Forelimb muscle (tissue), 1 donor: ENCODE data around the gene PARS2. TPM values are rescaled to one million over a fixed set of nuclear protein-coding genes. Genes with fewer than 3 reads are reported as not detected.

Experiments used
- DNase-seq: peaks from one replicate; pipeline ENCODE4 v3.0.0-alpha.2; 2013; ENCODE audit warnings: low read depth
- polyA plus RNA-seq: library from polyadenylated mRNA; unstranded; fragments of 120-200 nt; gene quantifications from one replicate; pipeline ENCODE4 v1.2.1, GENCODE V29; 2013; ENCODE audit not compliant: insufficient read length

PARS2 gene
- 3.8 TPM for polyA plus RNA-seq

DNA sequence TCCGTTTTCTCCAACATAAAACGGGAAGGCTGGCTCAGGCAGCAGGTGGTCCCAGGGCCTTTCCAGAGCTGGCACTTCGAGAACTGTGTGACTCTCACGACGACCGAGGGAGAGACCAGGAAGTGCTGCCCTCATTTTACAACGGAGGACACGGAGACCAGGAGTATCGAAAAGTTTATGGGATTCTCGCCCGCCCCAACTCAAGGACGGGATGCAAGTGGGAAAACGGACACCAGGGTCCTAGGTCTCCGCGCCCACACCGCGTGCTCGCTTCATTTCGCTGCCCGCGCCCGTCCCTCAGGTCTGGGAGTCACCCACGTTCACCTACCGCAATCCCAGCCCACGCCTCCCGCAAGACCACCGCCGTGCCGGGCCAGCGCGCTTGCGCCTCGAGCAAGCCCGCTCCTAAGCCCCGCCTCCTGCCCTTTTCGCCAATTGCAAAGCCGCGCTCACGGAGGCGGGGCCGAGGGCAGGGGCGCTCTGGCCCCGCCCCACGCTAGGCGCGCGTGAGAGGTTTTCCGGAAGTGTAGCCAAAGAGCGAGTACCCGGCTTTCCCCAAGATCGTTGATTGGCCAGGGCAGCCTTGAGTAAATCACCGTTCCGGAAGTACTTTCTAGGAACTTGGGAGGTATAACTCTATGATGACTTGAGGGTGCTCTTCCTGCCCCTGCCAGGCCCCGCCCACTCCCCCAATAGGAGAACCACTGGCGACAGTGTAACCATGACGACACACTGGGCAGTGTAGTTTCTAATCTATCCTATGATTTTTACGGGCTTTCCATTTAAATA is at the start of gene PARS2:
TSS of gene PARS2 (minus strand) at position 391 of the 789 bp plus-strand sequence. CDS start 5,362 bp downstream, outside the sequence.
- peak; percentile 99 for DNase-seq

DNA sequence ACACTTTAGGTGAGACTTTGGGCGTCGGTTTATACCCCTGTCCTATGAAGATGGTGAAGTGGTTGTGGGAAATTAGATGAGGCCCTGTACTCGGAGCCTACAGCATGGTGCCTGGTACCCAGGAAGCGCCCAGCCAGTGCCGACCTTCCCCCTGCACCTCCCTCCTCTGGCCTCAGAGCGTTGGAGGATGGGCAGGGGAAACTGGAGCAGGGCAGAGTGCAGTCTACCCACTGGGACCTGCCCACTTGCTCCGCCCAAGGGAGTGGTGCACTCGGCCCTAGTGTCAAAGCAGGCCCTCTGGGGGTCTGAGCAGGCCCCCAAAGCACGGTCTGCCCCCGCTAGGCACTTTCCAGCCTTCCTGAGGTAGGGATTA is 49.8 kb upstream of the PARS2 start:
- no peak for DNase-seq

DNA sequence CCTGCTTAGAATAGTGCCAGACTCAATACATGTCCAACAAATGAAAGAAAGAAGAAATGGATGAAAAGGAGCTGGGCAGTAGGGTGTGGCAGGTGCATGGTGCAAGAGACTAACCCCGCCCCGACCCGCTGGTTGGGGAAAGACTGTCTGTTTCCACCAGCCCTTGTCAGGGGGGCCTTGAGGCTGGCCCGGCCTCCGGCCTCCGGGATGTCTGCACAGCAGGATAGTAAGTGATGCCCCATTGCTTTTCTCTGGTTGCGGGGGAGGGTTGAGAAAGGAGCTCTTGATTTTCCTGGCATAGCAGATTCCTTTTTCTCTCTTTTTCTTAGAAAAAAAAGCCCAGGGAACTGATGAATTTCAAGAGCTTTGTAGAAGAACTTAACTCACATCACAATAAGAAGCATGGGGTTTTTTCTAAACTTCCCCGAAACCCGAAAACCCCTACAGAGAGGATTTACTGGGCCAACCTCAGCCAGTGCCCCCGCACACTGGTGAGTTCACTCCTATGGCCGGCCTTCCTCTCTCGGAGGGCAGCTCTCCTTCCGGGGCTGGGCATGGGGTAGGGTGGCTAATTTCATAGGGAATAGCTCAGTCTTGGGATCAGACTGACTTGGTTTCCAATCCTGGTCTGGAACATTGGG is 49.3 kb upstream of the PARS2 start:
- DNase-seq: no peak

DNA sequence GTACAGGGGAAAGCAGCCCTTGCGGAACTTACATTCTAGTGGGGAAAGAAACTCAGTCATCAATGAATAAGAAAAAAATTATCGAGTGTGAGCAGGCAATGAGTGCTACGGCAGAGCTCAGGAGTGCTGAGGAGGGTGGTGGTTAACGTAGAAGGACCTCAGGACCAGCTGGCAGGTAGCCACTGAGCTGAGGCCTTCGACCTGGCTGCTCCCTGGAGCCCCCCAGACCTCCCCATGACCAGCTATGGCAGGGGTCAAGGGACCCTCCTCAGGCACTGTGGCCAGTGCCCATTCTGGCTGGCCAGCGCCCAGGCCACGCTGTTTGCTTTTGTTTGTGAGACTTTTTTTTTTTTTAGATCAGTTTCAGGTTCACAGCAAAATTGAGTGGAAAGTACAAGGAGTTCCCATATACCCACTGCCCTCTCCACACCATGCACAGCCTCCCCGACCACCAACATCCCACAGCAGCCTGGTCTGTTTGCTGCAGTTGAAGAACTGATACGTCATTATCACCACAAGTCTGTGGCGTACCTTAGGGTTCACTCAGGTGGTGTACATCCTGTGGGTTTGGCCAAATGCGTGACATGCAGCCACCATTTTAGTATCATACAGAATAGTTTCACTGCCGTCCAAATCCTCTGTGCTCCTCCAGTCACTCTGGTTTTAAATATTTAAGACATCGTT is 48.6 kb upstream of the PARS2 start:
- no peak for DNase-seq

DNA sequence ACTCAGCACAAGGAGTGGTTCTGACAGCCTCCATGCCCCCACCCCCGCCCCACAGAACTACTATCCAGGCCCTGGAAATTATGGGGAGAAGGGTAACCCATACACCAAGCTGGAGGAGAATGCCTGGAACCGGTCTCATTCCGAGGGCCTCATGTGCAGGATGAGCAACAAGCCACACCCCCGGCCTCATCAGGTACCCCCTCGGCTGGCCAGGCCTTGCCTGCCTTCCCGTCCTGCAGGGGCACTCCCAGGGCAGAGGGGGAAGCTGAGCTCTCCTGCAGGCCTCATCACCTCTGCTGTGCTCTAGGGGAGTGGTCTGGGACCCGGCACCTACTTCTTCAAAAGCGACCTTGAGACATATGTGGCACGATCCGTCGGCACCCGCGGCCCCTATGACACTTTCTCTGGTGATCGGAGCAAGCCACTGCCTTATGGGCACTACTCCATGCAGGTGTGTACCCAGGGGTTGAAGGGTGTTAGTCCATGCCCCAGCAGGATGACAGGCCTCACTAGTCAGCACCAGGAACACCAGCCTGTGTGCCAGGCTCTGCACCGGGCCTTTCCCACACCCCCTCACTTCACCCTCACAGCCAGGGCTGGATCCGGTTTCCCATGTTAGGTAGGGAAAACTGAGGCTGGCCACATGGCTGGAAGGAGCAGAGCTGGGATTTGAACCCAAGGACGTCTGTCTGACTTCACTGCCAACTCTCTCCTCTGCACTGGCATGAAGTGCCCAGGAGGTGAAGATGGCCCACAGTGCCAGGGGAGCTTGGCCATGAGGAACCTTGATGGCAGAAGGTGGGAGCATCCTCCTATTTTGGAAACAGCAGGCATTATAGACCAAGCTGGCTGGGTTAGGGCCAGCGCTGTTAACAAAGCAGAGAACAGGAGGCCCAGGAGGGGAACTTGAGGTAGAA is 47.7 kb upstream of the PARS2 start:
- no peak for DNase-seq

DNA sequence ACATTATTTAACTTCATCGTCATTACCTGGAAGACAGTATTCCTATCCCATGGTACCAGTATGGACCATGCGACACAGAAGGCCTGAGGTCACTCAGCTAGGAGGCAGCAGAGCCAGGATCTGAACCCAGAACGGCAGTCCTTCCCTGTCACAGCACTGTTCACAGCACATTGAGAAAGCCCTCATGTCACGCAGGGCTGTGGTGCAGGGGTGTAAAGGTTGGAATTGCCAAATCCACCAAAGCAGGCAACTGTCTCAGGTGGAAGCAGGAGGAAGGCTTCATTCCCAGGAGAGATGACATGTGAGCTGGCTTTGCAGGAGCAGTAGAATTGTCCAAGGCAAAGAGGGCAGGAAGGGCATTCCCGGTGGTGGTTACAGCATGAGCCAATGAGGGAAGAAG is 46.7 kb upstream of the PARS2 start:
- no peak for DNase-seq

DNA sequence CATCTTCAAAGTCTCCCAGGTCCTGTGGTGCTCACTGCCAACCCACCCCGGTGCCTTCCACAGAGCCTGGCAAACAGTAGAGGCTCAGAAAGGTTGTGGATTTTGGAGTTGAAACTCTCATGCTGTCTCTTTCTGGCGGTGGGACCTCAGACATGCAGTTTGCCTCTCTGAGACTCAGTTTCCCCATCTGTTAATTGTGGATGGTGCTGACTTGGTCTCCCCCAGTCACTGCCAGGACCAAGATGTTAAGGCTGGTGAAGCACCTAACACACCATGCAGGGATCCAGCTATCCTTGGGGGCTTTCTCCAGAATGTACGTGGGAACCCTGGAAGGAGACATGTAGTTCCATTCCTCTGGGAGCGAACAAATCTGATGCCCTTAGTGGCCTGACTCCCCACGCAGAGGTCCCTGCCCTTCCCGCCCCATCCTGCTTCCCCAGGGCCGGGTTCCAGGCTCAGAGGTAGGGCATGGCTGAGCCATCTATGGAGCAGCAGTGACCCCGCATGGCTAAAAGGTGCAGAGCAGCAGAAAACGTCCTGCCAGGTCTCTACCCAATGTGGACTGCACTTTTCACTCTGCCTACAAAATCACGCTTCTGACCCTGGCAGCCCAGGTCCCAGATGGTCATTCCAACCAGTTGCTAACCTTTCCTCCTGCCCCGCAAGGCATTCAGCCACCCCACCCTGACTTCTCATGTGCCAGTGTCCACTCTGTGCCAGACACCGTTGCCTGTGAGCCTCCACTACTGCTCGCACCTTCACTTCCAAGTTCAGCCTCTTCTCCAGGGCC is 46.0 kb upstream of the PARS2 start:
- no peak for DNase-seq

DNA sequence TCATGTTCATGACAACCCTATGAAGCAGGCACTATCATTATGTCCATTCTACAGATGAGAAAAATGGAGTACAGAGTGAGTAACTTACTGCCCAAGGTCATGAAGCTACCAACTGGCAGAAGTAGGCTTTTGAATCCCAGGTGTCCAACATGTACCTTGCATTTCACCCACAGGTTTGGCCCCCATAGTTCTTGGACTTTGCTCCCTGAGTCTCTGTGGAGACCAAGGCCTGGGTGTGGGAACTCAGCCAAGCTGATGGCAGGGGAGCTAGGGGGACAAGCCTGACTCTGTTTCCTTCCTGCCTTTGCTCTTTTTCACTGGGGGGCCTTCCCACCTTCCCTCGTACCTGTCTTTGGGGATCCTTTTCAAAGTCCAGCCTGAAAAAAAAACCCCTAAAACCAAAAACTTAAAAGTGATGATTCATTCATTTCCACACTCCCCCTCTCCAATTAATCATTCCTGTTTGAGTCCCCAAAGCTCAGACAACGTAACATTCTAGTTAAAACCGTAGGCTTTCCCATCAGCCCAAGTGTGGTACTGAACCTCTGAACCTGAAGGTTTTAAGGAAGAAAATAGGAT is 45.3 kb upstream of the PARS2 start:
- DNase-seq: no peak

DNA sequence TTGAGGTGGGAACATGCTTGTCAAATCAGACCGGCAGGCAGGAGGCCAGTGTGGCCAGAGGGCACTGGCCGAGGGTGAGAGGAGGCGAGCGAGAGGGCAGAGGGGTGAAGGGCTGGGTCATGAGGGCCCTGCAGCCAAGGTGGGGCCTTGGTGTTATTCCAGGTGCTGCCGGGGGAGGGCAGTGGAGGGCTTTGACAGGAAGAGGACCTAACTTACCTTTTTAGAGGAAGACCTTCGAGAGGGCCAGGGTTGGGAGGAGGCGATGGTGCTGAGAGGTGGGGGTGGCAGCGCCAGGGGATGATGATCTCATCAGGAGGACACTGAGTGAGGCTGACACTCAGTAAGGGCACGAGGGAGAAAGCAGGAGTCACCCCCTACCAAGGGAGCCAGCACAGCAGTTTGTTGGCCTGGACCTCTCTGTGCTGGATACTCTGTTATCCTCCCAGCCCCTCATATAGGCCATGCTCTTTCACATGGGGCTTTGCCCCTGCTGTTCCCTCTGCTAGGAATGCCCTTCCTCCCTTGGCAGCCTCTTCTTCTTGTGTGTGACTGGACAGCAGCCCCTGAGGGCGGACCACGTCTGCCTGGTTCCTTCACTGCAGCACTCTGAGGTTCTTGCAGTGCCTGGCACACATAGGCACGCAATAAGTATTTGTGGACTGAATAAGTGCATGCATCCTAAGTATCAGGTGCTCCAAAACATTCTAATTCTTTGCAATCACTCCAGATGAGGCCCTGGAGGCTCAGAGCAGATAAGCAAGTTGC is 44.3 kb upstream of the PARS2 start:
- DNase-seq: no peak

DNA sequence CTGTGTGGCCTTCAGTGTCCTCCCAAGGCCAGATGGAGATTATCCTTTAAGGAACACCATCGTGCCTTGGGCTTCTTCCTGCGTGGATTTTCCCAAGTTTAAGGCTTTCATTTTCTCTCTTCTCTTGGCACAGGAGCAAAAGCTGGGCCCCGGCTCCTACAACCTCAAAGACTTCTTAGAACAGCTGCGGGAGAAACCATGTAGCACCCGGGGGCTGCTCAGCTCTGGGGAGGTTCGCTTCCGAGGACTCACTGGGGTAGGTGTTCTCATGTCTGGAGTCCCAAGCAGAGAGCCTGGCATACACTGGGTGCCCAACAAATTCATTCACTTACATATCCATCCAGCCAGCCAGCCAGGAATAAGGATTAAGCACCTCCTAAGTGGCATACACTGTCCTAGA is 43.4 kb upstream of the PARS2 start:
- DNase-seq: no peak

DNA sequence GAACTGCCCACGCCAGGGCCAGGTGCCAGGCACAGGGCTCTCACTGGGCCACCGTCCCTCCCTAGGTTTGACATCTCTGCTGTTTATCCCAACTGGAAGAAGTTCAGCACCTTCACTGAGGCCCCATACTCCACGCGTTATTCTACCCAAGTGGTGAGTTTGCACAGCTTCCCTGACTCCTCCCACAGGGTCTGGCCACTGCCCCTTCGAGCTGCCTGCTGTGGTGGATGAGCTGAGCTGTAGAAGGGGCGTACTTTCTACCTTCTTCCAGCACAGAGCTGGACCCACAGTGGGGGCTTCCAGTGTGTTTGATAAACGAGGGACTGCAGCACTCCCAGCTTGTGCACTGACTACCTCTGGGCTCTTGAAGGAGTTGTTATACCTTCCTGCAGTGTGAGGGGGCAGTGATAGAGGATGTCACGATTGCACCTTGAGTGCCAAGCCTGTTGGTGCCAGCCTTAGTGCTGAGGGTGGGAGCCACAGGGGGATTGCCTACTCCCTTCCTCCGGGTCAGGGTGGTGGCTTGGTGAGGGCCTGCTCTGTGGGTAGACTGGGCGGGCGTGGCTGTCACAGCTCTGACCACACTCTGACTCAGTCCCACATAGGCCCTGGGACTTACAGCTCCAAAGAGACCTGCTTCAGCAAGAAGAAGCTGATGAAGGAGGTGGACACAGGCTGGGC is 42.7 kb upstream of the PARS2 start:
- no peak for DNase-seq

DNA sequence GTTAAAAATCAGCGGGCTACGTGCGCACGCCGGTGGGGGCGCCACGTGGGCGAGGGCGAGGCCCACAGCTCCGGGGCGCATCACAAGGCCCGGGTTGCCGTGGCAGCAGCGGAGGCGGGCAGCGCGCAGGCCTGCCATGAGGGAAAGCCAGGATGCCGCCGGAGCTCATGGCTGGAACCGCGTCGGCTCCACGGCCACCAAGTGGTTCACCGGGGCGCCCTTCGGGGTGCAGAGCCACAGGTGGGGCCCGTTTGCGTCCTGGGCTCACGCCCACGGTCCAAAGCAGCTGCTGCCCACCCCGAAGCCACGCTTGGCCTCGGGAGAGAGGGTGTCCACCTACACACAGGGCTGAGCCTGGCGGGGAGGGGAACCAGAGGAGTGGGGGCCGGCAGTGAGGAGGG is 41.7 kb upstream of the PARS2 start:
- no peak for DNase-seq

DNA sequence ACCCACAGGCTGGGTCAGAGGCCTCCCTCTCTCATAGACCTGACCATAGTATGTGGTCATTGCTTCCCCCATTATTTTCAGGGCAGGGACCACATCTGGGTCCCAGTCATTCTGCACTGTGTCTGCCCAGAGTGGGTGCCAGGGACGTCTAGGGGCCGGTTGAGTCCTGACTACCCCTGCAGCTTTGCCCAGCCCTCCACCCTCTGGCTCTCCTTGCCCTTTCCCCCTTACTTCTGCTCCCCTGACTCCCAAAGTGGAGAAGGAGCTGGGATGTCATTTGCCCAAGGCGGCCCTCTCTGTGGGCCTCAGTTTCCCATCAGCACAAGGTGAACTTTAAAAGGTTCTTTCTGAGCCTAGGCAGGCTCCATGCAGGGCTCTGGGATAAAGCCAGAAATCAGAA is 41.1 kb upstream of the PARS2 start:
- no peak for DNase-seq

DNA sequence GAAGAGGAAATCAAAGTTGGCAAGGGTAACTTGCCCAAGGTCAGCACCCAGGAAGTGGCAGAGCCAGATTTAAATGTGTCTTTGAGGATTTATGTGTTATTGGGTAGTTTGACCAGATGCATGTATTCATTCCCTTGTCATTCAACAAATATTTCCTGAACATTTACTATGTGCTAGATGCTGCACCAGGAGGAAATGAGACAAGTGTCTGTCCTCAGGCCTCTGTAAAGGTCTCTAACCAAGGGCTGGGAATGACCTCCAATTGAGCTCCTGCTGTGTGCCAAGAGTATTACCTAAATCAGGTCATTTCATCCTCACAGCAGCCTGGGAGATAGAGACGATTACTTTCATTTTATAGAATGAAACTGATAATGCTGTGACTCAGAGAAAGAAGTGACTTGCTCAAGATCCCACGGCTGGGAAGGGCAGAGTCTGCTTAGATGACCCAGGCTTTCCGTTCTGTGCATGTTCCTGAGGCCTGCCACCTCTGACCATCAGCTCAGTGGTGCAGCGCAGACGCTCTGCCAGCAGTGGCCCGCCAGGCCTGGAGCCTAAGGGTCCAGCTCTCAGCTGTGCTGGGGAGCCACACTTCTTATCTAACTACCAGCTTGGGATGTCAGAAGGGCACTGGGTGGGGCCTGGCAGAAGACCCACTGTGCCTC is 40.3 kb upstream of the PARS2 start:
- no peak for DNase-seq

DNA sequence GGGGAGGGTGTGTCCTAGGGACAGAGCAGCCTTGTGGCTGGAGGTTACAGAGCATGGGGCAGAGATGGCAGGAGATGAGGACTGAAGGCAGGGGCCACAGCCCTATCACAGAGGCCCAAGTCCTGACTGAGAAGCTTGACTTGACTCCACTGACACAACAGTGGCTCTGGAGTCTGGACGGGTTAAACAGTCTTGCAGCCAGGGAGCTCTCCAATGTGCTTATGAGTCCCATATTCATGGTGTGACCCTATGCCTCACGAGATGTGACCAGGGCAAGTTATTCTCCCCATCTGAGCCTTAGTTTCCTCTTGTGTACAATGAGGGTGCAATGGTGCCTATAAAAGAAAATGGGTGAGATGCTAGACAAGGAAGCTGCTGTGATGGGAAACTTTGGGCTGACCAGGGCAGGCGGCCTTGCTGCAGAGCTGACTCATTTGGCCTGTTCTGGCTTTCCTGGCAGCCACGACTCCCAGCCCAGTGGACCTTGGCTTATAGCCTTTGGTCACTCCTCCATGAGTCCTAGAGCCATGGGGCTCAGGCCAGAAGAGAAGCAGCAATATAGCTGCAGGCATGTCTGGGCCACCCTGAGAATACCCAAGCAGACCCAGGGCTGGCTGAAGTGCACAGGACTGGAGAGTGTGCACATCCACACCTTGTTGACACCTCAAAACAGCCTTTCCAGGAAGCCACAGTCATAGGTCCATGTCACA is 39.6 kb upstream of the PARS2 start:
- DNase-seq: no peak

DNA sequence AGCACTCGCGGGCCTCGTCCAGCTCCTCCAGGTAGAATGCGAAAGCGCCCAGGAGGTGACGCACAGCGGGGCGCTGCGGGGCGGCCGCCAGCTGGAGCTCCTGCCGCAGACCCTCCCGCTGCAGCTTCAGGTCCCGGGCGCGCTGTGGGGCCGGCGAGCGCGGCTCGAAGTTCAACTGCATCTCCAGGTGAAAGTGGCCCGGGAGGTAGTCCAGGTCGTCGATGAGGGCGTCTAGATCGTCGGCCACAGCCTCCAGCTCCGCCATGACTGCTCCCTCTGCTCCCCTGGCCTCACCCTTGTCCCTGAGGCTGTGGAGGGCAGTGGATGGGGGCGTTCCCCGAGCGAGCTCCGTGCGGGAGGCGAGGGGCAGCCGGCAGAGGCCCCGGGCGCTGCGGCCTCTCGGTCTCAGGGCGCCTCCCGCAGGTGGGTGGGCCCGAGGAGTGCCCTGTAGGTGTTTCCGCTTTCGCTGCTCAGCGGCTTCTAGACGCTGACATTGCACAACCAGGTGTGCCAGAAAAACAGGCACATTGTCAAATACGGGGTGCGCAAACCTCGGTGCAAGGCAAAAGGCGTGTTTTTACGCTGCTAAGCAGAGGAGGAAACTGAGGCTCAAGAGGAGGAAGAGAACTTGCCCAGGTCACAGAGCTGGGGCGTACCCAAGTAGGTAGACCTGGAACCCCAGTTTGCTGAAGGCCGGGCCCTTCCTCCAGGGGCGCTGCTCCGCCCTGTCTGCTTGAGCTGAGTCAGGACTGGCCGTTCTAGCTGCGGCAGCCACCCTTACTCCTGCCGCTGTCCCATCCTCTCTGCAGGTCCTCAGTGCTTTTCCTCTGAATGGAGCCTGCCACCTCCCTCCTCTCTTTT is 36.8 kb upstream of the PARS2 start, which contains the start of gene TTC22:
TSS of gene TTC22 (minus strand) at position 425 of the 861 bp plus-strand sequence. CDS start at position 265, 160 bp downstream.
- no peak for DNase-seq
